ENCODE data around the gene ZNF689. TPM values are rescaled to one million over a fixed set of nuclear protein-coding genes. Genes with fewer than 3 reads are reported as not detected.

The ZNF689 gene
- total and polyA plus RNA-seq, 2 of the 13 experiments (the other 11 are each of a cell fraction or from before 2014, with no cell fraction given): 9.7 to 19.5 TPM

GRCh38 chr16:30566531-30566930, 43.7 kb downstream of the ZNF689 start (continued):
- TF ChIP-seq ZHX2 (IDR thresholded peaks at IDR 0.05; ENCODE audit: low read depth) (no peak), ZHX2 (CRISPR knock-in tag; IDR thresholded peaks at IDR 0.05; ENCODE audit: borderline replicate concordance) (no peak), SMAD3 (CRISPR knock-in tag; IDR thresholded peaks at IDR 0.05) (no peak), ZBTB34 (CRISPR knock-in tag; IDR thresholded peaks at IDR 0.05) (no peak), ZFP41 (CRISPR knock-in tag; IDR thresholded peaks at IDR 0.05; ENCODE audit: borderline replicate concordance) (no peak)

GRCh38 chr16:30565984-30566383, 44.2 kb downstream of the ZNF689 start:
- peaks cover 49% of the 10 kb centered on the region for H3K4me1 ChIP-seq (ENCODE audit: insufficient read depth, low read length)
- H3K27ac ChIP-seq (ENCODE audit: extremely low read length, insufficient read depth, low read length): no peak overlapping the region
- peaks cover under 1% of the 10 kb centered on the region for H3K79me2 ChIP-seq (ENCODE audit: insufficient read depth, low read length)
- H3K9me3 ChIP-seq (ENCODE audit: low read length): no peaks in the 10 kb centered on the region
- no TSS peak for BruUV-seq (replicated peaks)
- H3K9ac ChIP-seq (ENCODE audit: insufficient read depth, low read depth, low read length): no peak overlapping the region
- H3K27me3 ChIP-seq (ENCODE audit: control insufficient read depth in 1 of 2, insufficient read depth in 2 of 2, low read length in 2 of 2): no peaks in the 10 kb centered on the region
- ATAC-seq (peak; percentile 19; the same call in 2 of the 3 replicates), DNase-seq (ENCODE audit: low spot score) (no peak), FAIRE-seq (no peak)
- H3K36me3 ChIP-seq (replicated peaks in 1 of 2; ENCODE audit: control insufficient read depth in 1 of 2, insufficient read depth in 2 of 2, low read length in 2 of 2): no peaks in the 10 kb centered on the region
- ChIA-PET CTCF (ENCODE audit: low intra/inter-chr PET ratio, low total read pairs) (no interaction called here), POLR2A (interaction anchor here (0.9 to 3.9 kb wide), 3 partner anchors 8 to 44 kb away, joined by 5 to 36 read pairs (median 12); partner anchors contain the start of genes ZNF689, ZNF747 and ZNF764)
- H3K4me3 ChIP-seq (replicated peaks in 1 of 3; ENCODE audit: insufficient read depth in 1 of 3, low read depth in 2 of 3, low read length in 3 of 3): 0 out of 6 replicates have a peak overlapping the region, but pooled peaks of 1 of the 3 experiments have one; percentile 0
- H3K4me2 ChIP-seq (ENCODE audit: low read depth, low read length): peak overlapping the region; percentile 13; the same call in 1 of the 2 replicates
- 57% methylated on average over 8 of the region's 8 CpGs for WGBS (ENCODE audit: low lambda C conversion rate)
- H4K20me1 ChIP-seq (ENCODE audit: insufficient read depth, low read length): no peaks in the 10 kb centered on the region
- in situ Hi-C loops (cut with HindIII; ENCODE audit: extremely low pct_ligation_motif_present, low pct_unique_long_range_greater_than_20kb): no loop called here
- H2AFZ ChIP-seq (ENCODE audit: low read length): no peak overlapping the region
- intact Hi-C loops (cut with micrococcal nuclease; ENCODE audit: unreplicated experiment): no loop called here
- TF ChIP-seq AGO1 (IDR thresholded peaks at IDR 0.05; ENCODE audit: low read depth, low read length, poor library complexity, severe bottlenecking): no peak
- no peak for TF ChIP-seq ZBTB33 (CRISPR knock-in tag; IDR thresholded peaks at IDR 0.05)
- no peak for TF ChIP-seq RBFOX2 (IDR thresholded peaks at IDR 0.05; ENCODE audit: low read depth, low read length)
- TF ChIP-seq BRD4 (CRISPR knock-in tag; IDR thresholded peaks at IDR 0.05): no peak
- TF ChIP-seq ZNF652 (CRISPR knock-in tag; IDR thresholded peaks at IDR 0.05; ENCODE audit: borderline replicate concordance, low read depth): no peak
- TF ChIP-seq ZNF124 (CRISPR knock-in tag; IDR thresholded peaks at IDR 0.05): no peak
- TF ChIP-seq NAIF1 (CRISPR knock-in tag; IDR thresholded peaks at IDR 0.05; ENCODE audit: borderline replicate concordance): no peak
- no peak for TF ChIP-seq MEF2D (CRISPR knock-in tag; IDR thresholded peaks at IDR 0.05)
- no peak for TF ChIP-seq ZNF264 (CRISPR knock-in tag; IDR thresholded peaks at IDR 0.05)

All from HepG2 (cell line).